ENCODE data around the gene DNM1L.

Gene DNM1L

DNA sequence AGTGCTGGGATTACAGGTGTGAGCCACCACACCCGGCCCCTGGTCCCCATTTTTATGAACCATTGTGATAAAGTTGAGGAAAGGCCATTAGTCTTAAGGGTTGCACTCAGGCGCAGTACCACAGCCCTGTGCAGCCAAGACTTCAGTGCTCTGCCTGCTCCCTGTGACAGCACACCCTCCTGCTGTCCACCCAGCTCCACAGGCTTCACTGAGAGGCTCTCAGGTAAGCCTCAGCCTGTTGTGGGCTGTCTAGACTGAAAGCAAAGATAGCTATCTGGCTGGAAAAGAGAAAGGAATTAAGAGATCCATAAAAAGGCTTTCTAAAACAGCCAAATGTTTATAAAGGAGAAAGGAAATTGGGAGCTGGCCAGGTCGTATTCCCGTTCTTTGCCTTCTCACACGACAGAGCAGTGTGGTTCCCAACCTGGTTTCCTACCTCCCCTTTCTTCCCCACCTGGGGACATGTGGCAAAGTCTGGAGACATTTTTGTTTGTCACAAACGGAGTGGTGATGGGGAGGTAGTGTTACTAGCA is 19.1 kb upstream of the DNM1L start:
- no peak for TF ChIP-seq ZFX (IDR thresholded peaks at IDR 0.05)
- TF ChIP-seq, protein P1, sequence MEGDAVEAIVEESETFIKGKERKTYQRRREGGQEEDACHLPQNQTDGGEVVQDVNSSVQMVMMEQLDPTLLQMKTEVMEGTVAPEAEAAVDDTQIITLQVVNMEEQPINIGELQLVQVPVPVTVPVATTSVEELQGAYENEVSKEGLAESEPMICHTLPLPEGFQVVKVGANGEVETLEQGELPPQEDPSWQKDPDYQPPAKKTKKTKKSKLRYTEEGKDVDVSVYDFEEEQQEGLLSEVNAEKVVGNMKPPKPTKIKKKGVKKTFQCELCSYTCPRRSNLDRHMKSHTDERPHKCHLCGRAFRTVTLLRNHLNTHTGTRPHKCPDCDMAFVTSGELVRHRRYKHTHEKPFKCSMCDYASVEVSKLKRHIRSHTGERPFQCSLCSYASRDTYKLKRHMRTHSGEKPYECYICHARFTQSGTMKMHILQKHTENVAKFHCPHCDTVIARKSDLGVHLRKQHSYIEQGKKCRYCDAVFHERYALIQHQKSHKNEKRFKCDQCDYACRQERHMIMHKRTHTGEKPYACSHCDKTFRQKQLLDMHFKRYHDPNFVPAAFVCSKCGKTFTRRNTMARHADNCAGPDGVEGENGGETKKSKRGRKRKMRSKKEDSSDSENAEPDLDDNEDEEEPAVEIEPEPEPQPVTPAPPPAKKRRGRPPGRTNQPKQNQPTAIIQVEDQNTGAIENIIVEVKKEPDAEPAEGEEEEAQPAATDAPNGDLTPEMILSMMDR (conservative IDR thresholded peaks at IDR 0.05): no peak
- H3K27ac ChIP-seq: no peak overlapping the region

DNA sequence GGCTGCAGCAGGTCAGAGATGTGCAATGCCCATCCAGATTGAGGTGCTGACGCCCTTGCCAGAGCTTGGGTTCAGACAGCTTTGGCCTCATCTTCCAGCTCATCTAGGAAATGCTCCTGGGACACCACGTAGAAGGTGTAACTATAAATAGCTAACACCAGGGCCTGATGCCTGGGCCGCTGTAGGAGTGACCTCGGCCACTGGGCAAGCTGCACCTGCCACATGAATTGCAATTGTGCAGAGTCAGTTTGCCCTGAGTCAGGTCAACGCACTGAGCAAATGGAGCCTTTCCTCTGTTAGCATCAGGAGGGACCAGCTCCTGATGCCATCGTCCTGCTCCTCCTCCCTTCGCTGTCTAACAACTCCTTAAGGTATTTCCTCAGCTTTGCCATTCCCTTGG is 17.4 kb upstream of the DNM1L start:
- no peak for TF ChIP-seq ZFX (IDR thresholded peaks at IDR 0.05)
- TF ChIP-seq, protein P1 (conservative IDR thresholded peaks at IDR 0.05): no peak

DNA sequence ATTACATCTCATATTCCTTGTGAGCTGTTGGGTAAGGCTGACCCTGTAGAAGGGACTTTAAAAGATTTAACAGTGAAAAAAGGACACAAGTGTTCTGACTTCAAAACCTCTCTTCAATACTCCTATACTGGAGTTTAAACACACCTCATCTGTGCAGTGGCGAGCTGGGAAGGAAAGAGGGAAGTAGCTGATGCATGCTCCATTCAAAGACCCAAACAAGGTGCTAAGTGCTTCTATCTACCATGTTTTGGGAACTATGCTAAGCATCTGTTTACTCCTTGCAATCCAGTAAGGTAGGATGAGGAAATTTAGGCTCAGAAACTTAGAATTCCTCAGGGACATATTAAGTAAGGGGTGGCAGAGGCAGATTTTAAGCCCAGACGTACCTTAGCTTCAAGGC is 16.4 kb upstream of the DNM1L start:
- TF ChIP-seq, protein P1 (conservative IDR thresholded peaks at IDR 0.05): no peak
- TF ChIP-seq ZFX (IDR thresholded peaks at IDR 0.05): no peak
- H3K27ac ChIP-seq: no peak overlapping the region

More for the DNA sequence above, 17.4 kb upstream of the DNM1L start:
- H3K27ac ChIP-seq: no peak overlapping the region

DNA sequence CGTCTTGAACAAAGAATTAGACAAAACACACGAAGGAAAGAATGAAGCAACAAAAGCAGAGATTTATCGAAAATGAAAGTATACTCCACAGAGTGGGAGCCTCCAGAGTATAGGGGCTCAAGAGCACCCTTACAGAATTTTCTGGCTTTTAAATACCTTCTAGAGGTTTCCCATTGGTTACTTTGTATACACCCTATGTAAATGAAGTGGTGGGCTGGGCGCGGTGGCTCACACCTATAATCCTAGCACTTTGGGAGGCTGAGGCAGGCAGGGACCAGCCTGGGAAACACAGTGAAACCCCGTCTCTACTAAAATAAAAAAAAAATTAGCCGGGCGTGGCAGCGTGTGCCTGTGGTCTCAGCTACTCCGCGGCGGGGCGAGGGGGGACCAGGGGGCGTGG is 13.1 kb upstream of the DNM1L start:
- no peak for TF ChIP-seq ZFX (IDR thresholded peaks at IDR 0.05)
- TF ChIP-seq, protein P1 (conservative IDR thresholded peaks at IDR 0.05): no peak
- H3K27ac ChIP-seq: no peak overlapping the region

DNA sequence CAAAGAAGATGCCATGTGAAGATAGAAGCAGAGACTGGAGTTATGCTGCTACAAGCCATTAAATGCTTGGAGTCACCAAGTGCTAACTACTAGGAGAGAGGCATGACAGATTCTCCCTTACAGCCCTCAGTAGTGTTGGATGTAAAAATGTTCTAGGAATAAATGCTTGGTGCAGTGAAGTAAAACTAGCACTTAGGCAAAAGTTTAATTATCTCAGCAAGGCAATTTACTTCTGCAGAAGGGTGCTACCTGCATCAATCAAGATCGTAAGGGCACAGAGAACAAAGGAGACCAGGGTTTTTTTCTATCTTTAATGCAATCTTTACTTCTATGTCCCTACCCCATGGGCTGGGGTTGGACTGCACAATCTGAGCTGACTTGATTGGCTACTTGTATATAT is 9.5 kb upstream of the DNM1L start:
- H3K27ac ChIP-seq: no peak overlapping the region
- TF ChIP-seq, protein P1 (conservative IDR thresholded peaks at IDR 0.05): no peak

DNA sequence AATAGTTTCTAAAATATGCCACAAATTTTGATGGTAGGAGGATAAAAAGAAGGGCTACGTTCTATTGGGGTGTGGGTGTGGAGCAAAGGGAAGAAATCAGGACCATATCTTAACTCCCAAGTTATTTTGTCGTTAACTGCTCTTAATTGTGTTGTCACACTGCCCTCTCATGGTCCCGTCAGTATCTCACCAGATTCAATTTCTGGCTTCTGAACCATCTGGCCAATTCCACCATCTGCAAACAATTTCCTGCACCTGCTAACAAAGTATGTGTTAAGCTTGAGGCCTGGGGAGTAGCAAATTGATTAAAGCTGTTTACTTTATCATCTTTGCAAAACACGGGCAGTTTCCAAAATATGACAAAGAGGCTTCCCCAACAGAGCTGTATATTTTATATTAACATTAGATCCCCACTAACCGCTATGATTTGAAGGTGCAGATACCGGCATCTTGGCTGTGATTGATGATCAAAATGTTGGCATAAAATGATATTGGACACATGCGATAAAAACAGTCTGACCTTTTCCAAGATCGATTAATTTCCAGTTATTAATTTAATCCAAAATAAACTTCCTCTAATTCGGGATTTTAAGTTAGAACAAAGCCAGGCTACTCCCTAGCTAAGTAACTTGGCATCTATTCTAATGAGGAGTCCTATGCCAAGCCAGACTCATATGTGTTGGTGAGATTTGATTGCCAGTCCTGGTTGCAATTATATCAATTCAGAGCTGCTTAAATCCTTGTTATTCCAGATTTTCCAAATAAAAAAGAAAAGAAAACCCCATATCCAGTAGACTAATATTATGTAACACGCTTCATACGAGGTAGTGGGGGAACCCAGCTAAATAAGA is 6.9 kb upstream of the DNM1L start:
- TF ChIP-seq, protein P1 (conservative IDR thresholded peaks at IDR 0.05): peak; percentile 79
- TF ChIP-seq ZFX (IDR thresholded peaks at IDR 0.05): no peak
- no peak overlapping the region for H3K27ac ChIP-seq

DNA sequence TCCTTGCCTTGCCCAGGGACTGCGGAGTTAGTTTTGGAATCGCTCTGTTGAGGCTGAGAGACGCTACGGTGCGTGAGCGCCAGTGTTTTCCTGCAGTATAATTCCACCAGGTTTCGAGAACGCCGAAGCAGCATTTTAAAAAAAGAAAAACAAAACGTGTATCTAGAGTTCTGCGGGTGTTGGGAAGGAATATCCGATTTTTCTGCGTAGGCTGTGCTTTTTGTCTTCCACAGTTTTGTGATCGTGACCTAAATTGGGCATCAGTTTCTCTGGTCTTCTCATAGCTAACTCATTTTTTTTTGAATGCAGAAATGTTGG is 778 bp downstream of the DNM1L start:
- no peak for TF ChIP-seq ZFX (IDR thresholded peaks at IDR 0.05)
- TF ChIP-seq, protein P1 (conservative IDR thresholded peaks at IDR 0.05): no peak
- peak overlapping the region; percentile 89 for H3K27ac ChIP-seq
